ENCODE results near the gene DDX10.

DDX10 gene

GRCh38 chr11:108873310-108873709 lies 208.4 kb downstream of the DDX10 start:
- no peak for DNase-seq (ENCODE audit: low spot score)

- DNase-seq (ENCODE audit: low spot score) = no peak
These were observed 209.1 kb downstream of the DDX10 start for GRCh38 chr11:108873941-108874340.

- DNase-seq (ENCODE audit: low spot score) = no peak
These were observed 210.3 kb downstream of the DDX10 start for GRCh38 chr11:108875134-108875533.

GRCh38 chr11:108877178-108877577 lies 212.3 kb downstream of the DDX10 start:
- DNase-seq (ENCODE audit: low spot score) = no peak

GRCh38 chr11:108880510-108880909 lies 215.6 kb downstream of the DDX10 start:
- no peak for DNase-seq (ENCODE audit: low spot score)

GRCh38 chr11:108881131-108881530 lies 216.3 kb downstream of the DDX10 start:
- DNase-seq (ENCODE audit: low spot score) = no peak

- no peak for DNase-seq (ENCODE audit: low spot score)
These were observed 217.5 kb downstream of the DDX10 start for GRCh38 chr11:108882211-108882831.

GRCh38 chr11:108886005-108886659 lies 221.3 kb downstream of the DDX10 start:
- no peak for DNase-seq (ENCODE audit: low spot score)

GRCh38 chr11:108886660-108887009 lies 221.8 kb downstream of the DDX10 start:
- no peak for DNase-seq (ENCODE audit: low spot score)

- no peak for DNase-seq (ENCODE audit: low spot score)
These were observed 222.8 kb downstream of the DDX10 start for GRCh38 chr11:108887436-108888238.

- DNase-seq (ENCODE audit: low spot score) = no peak
These were observed 225.7 kb downstream of the DDX10 start for GRCh38 chr11:108890482-108891105.

- DNase-seq (ENCODE audit: low spot score) = no peak
These were observed 226.3 kb downstream of the DDX10 start for GRCh38 chr11:108891143-108891542.

GRCh38 chr11:108891909-108892511 lies 227.1 kb downstream of the DDX10 start:
- no peak for DNase-seq (ENCODE audit: low spot score)

GRCh38 chr11:108895579-108896480 lies 231.0 kb downstream of the DDX10 start:
- DNase-seq (ENCODE audit: low spot score) = no peak

- DNase-seq (ENCODE audit: low spot score) = no peak
These were observed 232.2 kb downstream of the DDX10 start for GRCh38 chr11:108897071-108897481.

- DNase-seq (ENCODE audit: low spot score) = no peak
These were observed 233.0 kb downstream of the DDX10 start for GRCh38 chr11:108897916-108898315.

GRCh38 chr11:108901359-108901758 lies 236.5 kb downstream of the DDX10 start:
- DNase-seq (ENCODE audit: low spot score) = no peak

- no peak for DNase-seq (ENCODE audit: low spot score)
These were observed 237.2 kb downstream of the DDX10 start for GRCh38 chr11:108902027-108902469.

- DNase-seq (ENCODE audit: low spot score) = no peak
These were observed 239.6 kb downstream of the DDX10 start for GRCh38 chr11:108904480-108904879.

GRCh38 chr11:108906329-108906728 lies 241.5 kb downstream of the DDX10 start:
- no peak for DNase-seq (ENCODE audit: low spot score)

GRCh38 chr11:108906826-108907225 lies 242.0 kb downstream of the DDX10 start:
- no peak for DNase-seq (ENCODE audit: low spot score)

Data from HuH-7.5 (cell line).